Measurements from ENCODE around the gene SUMO3. TPM values are rescaled to one million over a fixed set of nuclear protein-coding genes. Genes with fewer than 3 reads are reported as not detected.

The SUMO3 gene
- total RNA-seq, 4 donors from 2014 or later = 18.3 to 56.7 (median 38.1) TPM

DNA sequence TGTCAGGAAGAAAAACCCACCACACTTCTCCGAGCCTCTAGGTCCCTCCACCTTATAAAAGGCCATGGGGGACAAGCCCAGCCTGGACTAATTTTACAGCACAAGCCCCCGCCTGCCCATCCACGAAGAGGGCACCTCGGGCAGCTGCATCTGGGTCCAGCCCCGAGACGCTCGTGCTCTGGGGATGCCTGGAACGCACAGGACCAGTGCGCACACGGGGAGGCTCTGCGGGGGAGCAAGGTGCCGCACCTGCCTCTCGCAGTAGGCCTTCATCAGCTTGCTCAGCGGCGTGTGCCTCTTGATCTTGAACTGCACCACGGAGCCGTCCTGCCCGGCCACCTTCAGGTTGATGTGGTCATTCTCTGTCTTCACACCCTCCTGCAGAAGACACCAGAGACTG, 4.1 kb downstream of the SUMO3 start:
- no peak overlapping the region for H3K27ac ChIP-seq
- TF ChIP-seq POLR2AphosphoS5 (IDR thresholded peaks at IDR 0.05) = no peak
- no peak for TF ChIP-seq POLR2A (IDR thresholded peaks at IDR 0.05)
- TF ChIP-seq, protein P1, sequence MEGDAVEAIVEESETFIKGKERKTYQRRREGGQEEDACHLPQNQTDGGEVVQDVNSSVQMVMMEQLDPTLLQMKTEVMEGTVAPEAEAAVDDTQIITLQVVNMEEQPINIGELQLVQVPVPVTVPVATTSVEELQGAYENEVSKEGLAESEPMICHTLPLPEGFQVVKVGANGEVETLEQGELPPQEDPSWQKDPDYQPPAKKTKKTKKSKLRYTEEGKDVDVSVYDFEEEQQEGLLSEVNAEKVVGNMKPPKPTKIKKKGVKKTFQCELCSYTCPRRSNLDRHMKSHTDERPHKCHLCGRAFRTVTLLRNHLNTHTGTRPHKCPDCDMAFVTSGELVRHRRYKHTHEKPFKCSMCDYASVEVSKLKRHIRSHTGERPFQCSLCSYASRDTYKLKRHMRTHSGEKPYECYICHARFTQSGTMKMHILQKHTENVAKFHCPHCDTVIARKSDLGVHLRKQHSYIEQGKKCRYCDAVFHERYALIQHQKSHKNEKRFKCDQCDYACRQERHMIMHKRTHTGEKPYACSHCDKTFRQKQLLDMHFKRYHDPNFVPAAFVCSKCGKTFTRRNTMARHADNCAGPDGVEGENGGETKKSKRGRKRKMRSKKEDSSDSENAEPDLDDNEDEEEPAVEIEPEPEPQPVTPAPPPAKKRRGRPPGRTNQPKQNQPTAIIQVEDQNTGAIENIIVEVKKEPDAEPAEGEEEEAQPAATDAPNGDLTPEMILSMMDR (IDR thresholded peaks at IDR 0.05) = no peak
- no peak for TF ChIP-seq EP300 (IDR thresholded peaks at IDR 0.05; ENCODE audit: low read depth)
- in situ Hi-C loops (cut with MboI; ENCODE audit: low pct_ligation_motif_present in 1 of 4, low pct_unique_long_range_greater_than_20kb in 1 of 4, low sequenced_read_pairs in 3 of 4) = loop anchor here in 1 of 4 donors (25.0 kb wide), 1 partner anchor 124 kb away; the partner anchor contains the start of gene SLX9
- no peak for DNase-seq
- H3K9me3 ChIP-seq = no peaks in the 10 kb centered on the region
- H3K27me3 ChIP-seq = no peaks in the 10 kb centered on the region
- peaks cover 6 to 27% (median 15%) of the 10 kb centered on the region in 4 donors for H3K4me1 ChIP-seq
- intact Hi-C loops (cut with DNase I; ENCODE audit: low total_unique reads) = loop anchor here (10.0 kb wide), 1 partner anchor 61 kb away; the partner anchor contains the start of gene PTTG1IP
- H3K4me3 ChIP-seq = no peak overlapping the region
- no peaks in the 10 kb centered on the region for H3K36me3 ChIP-seq
- WGBS, 2 donors (ENCODE audit: low coverage in 1 of 2) = 93% methylated on average over 15 of the region's 18 CpGs; no CpG with 5 or more reads in 1 of the 2 donors

DNA sequence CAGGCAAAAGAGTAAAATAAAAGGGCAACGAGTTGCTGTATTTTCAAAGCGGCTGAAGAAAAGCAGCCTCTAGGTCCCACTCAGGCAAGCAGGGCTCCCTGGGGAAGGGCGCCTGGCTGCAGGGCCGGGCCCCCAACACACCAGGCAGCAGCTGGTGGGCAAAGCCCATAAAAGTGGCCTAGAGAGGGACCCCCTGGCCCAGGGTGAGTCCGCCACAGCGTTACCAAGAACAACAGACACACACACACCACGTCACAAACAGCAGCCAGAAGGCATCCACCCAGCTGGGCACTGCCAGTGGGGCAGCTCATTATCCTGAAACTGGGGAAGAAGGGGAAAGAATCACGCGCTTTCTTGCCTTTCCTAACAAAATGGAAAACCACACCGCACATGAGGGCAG, 4.7 kb downstream of the SUMO3 start:
- Histone ChIP-seq H3K4me1 (peaks cover 6 to 23% (median 13%) of the 10 kb centered on the region in 4 donors), H3K36me3 (no peaks in the 10 kb centered on the region), H3K27ac (no peak overlapping the region), H3K27me3 (no peaks in the 10 kb centered on the region), H3K4me3 (no peak overlapping the region), H3K9me3 (no peaks in the 10 kb centered on the region)
- DNase-seq = no peak
- in situ Hi-C loops (cut with MboI; ENCODE audit: low pct_ligation_motif_present in 1 of 4, low pct_unique_long_range_greater_than_20kb in 1 of 4, low sequenced_read_pairs in 3 of 4) (loop anchor here in 1 of 4 donors (25.0 kb wide), 1 partner anchor 124 kb away; the partner anchor contains the start of gene SLX9), intact Hi-C loops (cut with DNase I; ENCODE audit: low total_unique reads) (loop anchor here (10.0 kb wide), 1 partner anchor 62 kb away; the partner anchor contains the start of gene PTTG1IP)
- WGBS, 2 donors (ENCODE audit: low coverage in 1 of 2) = 94 to 100% methylated on average over 1 to 10 of the region's 10 CpGs
- TF ChIP-seq EP300 (IDR thresholded peaks at IDR 0.05; ENCODE audit: low read depth) = no peak
- TF ChIP-seq POLR2AphosphoS5 (IDR thresholded peaks at IDR 0.05) = no peak
- TF ChIP-seq, protein P1 (IDR thresholded peaks at IDR 0.05) = no peak
- no peak for TF ChIP-seq POLR2A (IDR thresholded peaks at IDR 0.05)

DNA sequence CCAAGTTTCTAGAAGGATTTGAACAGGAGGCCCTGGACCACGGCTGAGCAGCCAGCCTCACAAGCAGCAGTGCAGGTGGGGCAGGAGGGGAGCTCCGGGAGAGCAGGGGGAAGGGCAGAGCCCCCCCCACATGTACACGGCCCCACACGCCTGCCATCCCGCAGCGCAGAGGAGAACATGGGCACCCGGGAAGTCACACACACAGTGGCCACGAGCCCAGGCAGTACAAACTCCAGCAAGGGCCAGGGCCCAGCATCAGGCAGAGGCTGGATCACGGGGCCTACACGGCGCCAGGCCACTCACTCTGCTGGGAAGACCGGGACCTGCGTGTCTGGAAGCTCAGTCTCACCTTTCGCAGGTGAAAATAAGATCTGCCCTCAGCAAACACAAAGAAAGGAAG, 5.2 kb downstream of the SUMO3 start:
- intact Hi-C loops (cut with DNase I; ENCODE audit: low total_unique reads) = loop anchor here (10.0 kb wide), 1 partner anchor 62 kb away; the partner anchor contains the start of gene PTTG1IP
- in situ Hi-C loops (cut with MboI; ENCODE audit: low pct_ligation_motif_present in 1 of 4, low pct_unique_long_range_greater_than_20kb in 1 of 4, low sequenced_read_pairs in 3 of 4) = loop anchor here in 1 of 4 donors (25.0 kb wide), 1 partner anchor 125 kb away; the partner anchor contains the start of gene SLX9
- Histone ChIP-seq H3K27ac (no peak overlapping the region), H3K4me1 (peaks cover 6 to 23% (median 13%) of the 10 kb centered on the region in 4 donors), H3K9me3 (no peaks in the 10 kb centered on the region), H3K27me3 (no peaks in the 10 kb centered on the region), H3K36me3 (peaks cover 0 to 3% (median 0%) of the 10 kb centered on the region in 4 donors), H3K4me3 (no peak overlapping the region)
- DNase-seq = no peak
- TF ChIP-seq, protein P1 (IDR thresholded peaks at IDR 0.05) = no peak
- no peak for TF ChIP-seq EP300 (IDR thresholded peaks at IDR 0.05; ENCODE audit: low read depth)
- TF ChIP-seq POLR2AphosphoS5 (IDR thresholded peaks at IDR 0.05) = no peak
- no peak for TF ChIP-seq POLR2A (IDR thresholded peaks at IDR 0.05)
- 89 to 90% methylated on average over 2 to 14 of the region's 14 CpGs for WGBS, 2 donors (ENCODE audit: low coverage in 1 of 2)

DNA sequence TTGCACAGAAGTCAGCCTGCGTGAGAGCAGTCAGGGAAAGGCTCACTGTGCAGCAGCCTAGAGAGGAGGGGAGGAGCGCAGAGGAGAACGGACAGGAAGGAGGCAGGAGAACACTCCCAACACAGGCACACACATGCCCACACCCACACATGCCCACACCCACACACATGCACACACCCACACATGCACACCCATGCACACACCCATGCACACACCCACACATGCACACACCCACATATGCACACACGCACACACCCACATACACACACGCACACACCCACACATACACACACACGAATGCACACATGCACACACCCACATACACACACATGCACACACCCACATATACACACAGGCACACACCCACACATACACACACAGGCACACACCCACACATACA, 7.1 kb downstream of the SUMO3 start:
- intact Hi-C loops (cut with DNase I; ENCODE audit: low total_unique reads) (loop anchor here (10.0 kb wide), 1 partner anchor 64 kb away; the partner anchor contains the start of gene PTTG1IP), in situ Hi-C loops (cut with MboI; ENCODE audit: low pct_ligation_motif_present in 1 of 4, low pct_unique_long_range_greater_than_20kb in 1 of 4, low sequenced_read_pairs in 3 of 4) (loop anchor here in 1 of 4 donors (25.0 kb wide), 1 partner anchor 127 kb away; the partner anchor contains the start of gene SLX9)
- DNase-seq = no peak
- Histone ChIP-seq H3K36me3 (peaks cover 0 to 8% (median 3%) of the 10 kb centered on the region in 4 donors), H3K27ac (no peak overlapping the region), H3K9me3 (no peaks in the 10 kb centered on the region), H3K27me3 (no peaks in the 10 kb centered on the region), H3K4me3 (no peak overlapping the region), H3K4me1 (peaks cover 0 to 6% (median under 1%) of the 10 kb centered on the region in 4 donors)
- WGBS, 2 donors (ENCODE audit: low coverage in 1 of 2) = 83 to 87% methylated on average over 3 to 6 of the region's 6 CpGs
- TF ChIP-seq, protein P1 (IDR thresholded peaks at IDR 0.05) = no peak
- no peak for TF ChIP-seq EP300 (IDR thresholded peaks at IDR 0.05; ENCODE audit: low read depth)
- TF ChIP-seq POLR2AphosphoS5 (IDR thresholded peaks at IDR 0.05) = no peak
- TF ChIP-seq POLR2A (IDR thresholded peaks at IDR 0.05) = no peak
